ENCODE results near the gene CRB2.

CRB2 gene

GRCh38 chr9:123425836-123426365 lies 69.9 kb downstream of the CRB2 start:
- TF ChIP-seq ZFX (IDR thresholded peaks at IDR 0.05) (no peak), CTCF (conservative IDR thresholded peaks at IDR 0.05) (no peak)
- no peak overlapping the region for H3K27ac ChIP-seq

DNA sequence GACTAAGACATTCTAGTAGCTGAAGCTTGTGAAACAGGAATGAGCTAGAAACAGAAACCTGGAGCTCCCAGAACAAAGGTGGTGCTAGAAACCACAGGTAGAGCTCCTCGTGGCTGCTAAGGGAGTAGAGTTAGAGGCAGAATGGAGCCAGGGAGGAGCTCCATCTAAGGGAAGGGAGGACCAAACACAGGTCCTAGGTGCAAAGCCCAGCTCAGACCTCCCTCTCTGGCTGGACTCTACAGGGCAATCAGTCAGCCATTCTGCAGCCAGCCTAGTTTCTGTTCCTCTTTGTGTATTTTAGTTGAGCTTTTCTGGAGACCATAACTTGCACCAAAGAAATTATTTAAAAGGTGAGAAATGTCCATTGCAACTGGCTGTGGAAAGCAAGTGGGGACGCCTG lies 70.4 kb downstream of the CRB2 start:
- TF ChIP-seq ZFX (IDR thresholded peaks at IDR 0.05) (no peak), CTCF (conservative IDR thresholded peaks at IDR 0.05) (no peak)
- no peak overlapping the region for H3K27ac ChIP-seq

Measured in C4-2B (cell line).